ENCODE data around the gene GJD3. TPM values are rescaled to one million over a fixed set of nuclear protein-coding genes. Genes with fewer than 3 reads are reported as not detected.
A peak's percentile ranks its signal among the peaks of the same experiment; 100 is the strongest.

The GJD3 gene
- total RNA-seq, 4 donors from 2014 or later = 0.98 to 1.2 TPM; not detected in 2

DNA sequence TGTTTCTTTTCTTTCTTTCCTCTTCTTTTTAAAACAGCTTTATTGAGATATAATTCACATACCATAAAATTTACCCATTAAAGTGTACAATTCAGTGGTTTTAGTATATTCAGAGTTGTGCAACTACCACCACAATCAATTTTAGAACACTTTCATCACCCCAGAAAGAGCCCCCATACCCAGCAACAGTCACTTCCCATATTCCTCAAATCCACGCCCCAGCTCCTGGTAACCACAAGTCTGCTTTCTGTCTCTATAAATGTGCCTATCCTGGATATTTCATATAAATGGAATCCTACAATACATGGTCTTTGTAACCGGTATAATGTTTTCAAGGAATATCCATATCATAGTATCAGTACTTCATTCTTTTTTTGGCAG lies 36.2 kb downstream of the GJD3 start:
- no peak overlapping the region for H3K4me3 ChIP-seq
- H3K36me3 ChIP-seq = no peaks in the 10 kb centered on the region
- H3K27ac ChIP-seq = peak overlapping the region; percentile 95 to 100 (median 98)
- H3K4me1 ChIP-seq = peaks cover 100% of the 10 kb centered on the region in 2 donors
- in situ Hi-C loops (cut with MboI; ENCODE audit: low sequenced_read_pairs in 4 of 4) (no loop called here), intact Hi-C loops (cut with DNase I; ENCODE audit: low total_unique reads) (no loop called here)
- H3K9me3 ChIP-seq = no peaks in the 10 kb centered on the region
- no peak for ATAC-seq
- no peak for DNase-seq
- no peak for TF ChIP-seq CTCF (IDR thresholded peaks at IDR 0.05 in 4 of 5, conservative IDR thresholded peaks at IDR 0.05 in 1 of 5)
- TF ChIP-seq POLR2A (IDR thresholded peaks at IDR 0.05) = no peak
- H3K27me3 ChIP-seq = no peaks in the 10 kb centered on the region

GRCh38 chr17:40327735-40328385 lies 36.7 kb downstream of the GJD3 start:
- Histone ChIP-seq H3K4me3 (no peak overlapping the region), H3K4me1 (peaks cover 100% of the 10 kb centered on the region in 2 donors), H3K36me3 (no peaks in the 10 kb centered on the region), H3K27me3 (no peaks in the 10 kb centered on the region), H3K27ac (peak overlapping the region; percentile 95 to 100 (median 98)), H3K9me3 (no peaks in the 10 kb centered on the region)
- intact Hi-C loops (cut with DNase I; ENCODE audit: low total_unique reads) (no loop called here), in situ Hi-C loops (cut with MboI; ENCODE audit: low sequenced_read_pairs in 4 of 4) (no loop called here)
- no peak for TF ChIP-seq POLR2A (IDR thresholded peaks at IDR 0.05)
- ATAC-seq = no peak
- DNase-seq = peak in 1 of 2 donors; percentile 66

DNA sequence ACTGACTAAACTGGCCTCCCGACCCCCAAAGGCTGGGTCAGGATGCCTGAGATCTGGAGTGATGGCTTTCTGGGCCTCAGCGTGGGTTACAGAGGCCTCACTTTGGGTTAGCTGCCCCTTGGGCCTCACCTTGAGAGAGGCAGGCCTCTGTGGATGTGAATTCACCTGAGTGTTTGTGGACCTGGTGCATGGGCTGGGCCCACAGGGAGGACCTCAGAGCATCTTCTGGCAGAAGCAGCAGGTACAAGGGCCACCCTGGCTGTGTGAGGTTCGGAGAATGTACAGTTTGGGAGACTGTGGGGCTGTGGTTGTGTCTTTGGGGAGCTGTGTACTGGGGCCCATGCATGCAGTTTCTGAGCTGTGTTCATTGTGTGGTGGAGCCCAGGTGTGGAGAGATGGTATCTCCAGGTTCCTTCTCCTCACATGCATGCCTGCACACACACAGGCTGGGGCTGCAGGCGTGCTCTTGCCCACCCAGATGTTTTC lies 37.2 kb downstream of the GJD3 start:
- Histone ChIP-seq H3K9me3 (no peaks in the 10 kb centered on the region), H3K27ac (peak overlapping the region; percentile 95 to 100 (median 98)), H3K27me3 (no peaks in the 10 kb centered on the region), H3K36me3 (no peaks in the 10 kb centered on the region), H3K4me1 (peaks cover 100% of the 10 kb centered on the region in 2 donors), H3K4me3 (no peak overlapping the region)
- DNase-seq (no peak), ATAC-seq (no peak)
- TF ChIP-seq CTCF (IDR thresholded peaks at IDR 0.05 in 4 of 5, conservative IDR thresholded peaks at IDR 0.05 in 1 of 5) (no peak), POLR2A (IDR thresholded peaks at IDR 0.05) (no peak)
- intact Hi-C loops (cut with DNase I; ENCODE audit: low total_unique reads) (no loop called here), in situ Hi-C loops (cut with MboI; ENCODE audit: low sequenced_read_pairs in 4 of 4) (no loop called here)

DNA sequence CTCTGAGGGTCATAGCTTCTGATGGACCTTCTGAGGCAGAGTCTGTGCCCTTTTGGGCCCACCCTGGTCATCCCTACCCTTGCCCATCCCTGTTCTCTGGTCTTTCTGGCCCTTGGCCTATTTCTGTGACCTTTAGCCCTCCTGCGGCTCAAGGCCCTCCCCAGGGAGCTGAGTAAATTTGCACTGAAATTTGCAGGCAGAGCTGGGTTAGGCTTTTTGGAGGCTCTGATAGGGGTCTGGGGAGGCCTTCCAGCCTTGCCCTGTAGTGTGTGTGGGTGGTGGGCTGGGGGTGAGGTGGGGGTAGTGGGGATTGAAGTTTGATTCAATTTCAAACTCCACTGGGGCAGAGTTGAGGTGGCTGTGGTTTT lies 37.7 kb downstream of the GJD3 start:
- H3K36me3 ChIP-seq = no peaks in the 10 kb centered on the region
- in situ Hi-C loops (cut with MboI; ENCODE audit: low sequenced_read_pairs in 4 of 4) (no loop called here), intact Hi-C loops (cut with DNase I; ENCODE audit: low total_unique reads) (no loop called here)
- peak overlapping the region; percentile 95 to 100 (median 98) for H3K27ac ChIP-seq
- no peak for ATAC-seq
- H3K9me3 ChIP-seq = no peaks in the 10 kb centered on the region
- peaks cover 100% of the 10 kb centered on the region in 2 donors for H3K4me1 ChIP-seq
- H3K27me3 ChIP-seq = no peaks in the 10 kb centered on the region
- H3K4me3 ChIP-seq = peak overlapping the region in 1 of 4 donors; percentile 6
- TF ChIP-seq POLR2A (IDR thresholded peaks at IDR 0.05) (no peak), CTCF (IDR thresholded peaks at IDR 0.05 in 4 of 5, conservative IDR thresholded peaks at IDR 0.05 in 1 of 5) (no peak)
- no peak for DNase-seq

GRCh38 chr17:40326014-40326831 lies 38.3 kb downstream of the GJD3 start:
- intact Hi-C loops (cut with DNase I; ENCODE audit: low total_unique reads) = no loop called here
- in situ Hi-C loops (cut with MboI; ENCODE audit: low sequenced_read_pairs in 4 of 4) = no loop called here

More at GRCh38 chr17:40326014-40326831, 38.3 kb downstream of the GJD3 start:
- TF ChIP-seq POLR2A (IDR thresholded peaks at IDR 0.05) (no peak), CTCF (IDR thresholded peaks at IDR 0.05 in 4 of 5, conservative IDR thresholded peaks at IDR 0.05 in 1 of 5) (no peak)
- H3K4me3 ChIP-seq = peak overlapping the region in 1 of 4 donors; percentile 6
- peak overlapping the region; percentile 95 to 100 (median 98) for H3K27ac ChIP-seq
- H3K9me3 ChIP-seq = no peaks in the 10 kb centered on the region
- no peak for ATAC-seq
- no peaks in the 10 kb centered on the region for H3K36me3 ChIP-seq
- DNase-seq = peak in 1 of 2 donors; percentile 72
- H3K27me3 ChIP-seq = no peaks in the 10 kb centered on the region
- peaks cover 100% of the 10 kb centered on the region in 2 donors for H3K4me1 ChIP-seq
